Calu3 (cell line): ENCODE results near the gene AIPL1. TPM values are rescaled to one million over a fixed set of nuclear protein-coding genes. Genes with fewer than 3 reads are reported as not detected.
A peak's percentile ranks its signal among the peaks of the same experiment; 100 is the strongest.

Experiments used
- BruUV-seq: library from RNA; stranded (reverse); fragments of 400-500 nt; replicated peaks from 2 replicates; lab custom pipeline; 2021; lab: Mats Ljungman, UMichigan
- CTCF ChIA-PET: fragments of 300-600 bp; sonication (Branson Sonifier 250); formaldehyde crosslinking; loops from one replicate; lab custom pipeline; 2022; ENCODE audit warnings: antibody characterized with exemption; lab: Charles Lee
- DNase-seq: peaks from one replicate; pipeline ENCODE4 v3.0.0; 2022
- H3K27ac Mint-ChIP-seq: one replicate; pipeline ENCODE4 v1.8.0; 2022; ENCODE audit warnings: mixed read lengths; ENCODE audit not compliant: unreplicated experiment
- H3K27me3 Mint-ChIP-seq: one replicate; pipeline ENCODE4 v1.8.0; 2022; ENCODE audit warnings: mixed read lengths; ENCODE audit not compliant: unreplicated experiment
- H3K36me3 Mint-ChIP-seq: one replicate; pipeline ENCODE4 v1.8.0; 2022; ENCODE audit warnings: mild to moderate bottlenecking, moderate library complexity, mixed read lengths; ENCODE audit not compliant: insufficient read depth, unreplicated experiment
- H3K4me1 Mint-ChIP-seq: one replicate; pipeline ENCODE4 v1.8.0; 2022; ENCODE audit warnings: mild to moderate bottlenecking, low read depth, mixed read lengths; ENCODE audit not compliant: unreplicated experiment
- H3K4me3 Mint-ChIP-seq: one replicate; pipeline ENCODE4 v1.8.0; 2022; ENCODE audit warnings: mild to moderate bottlenecking, low read depth, moderate library complexity, mixed read lengths; ENCODE audit not compliant: unreplicated experiment
- H3K9me3 Mint-ChIP-seq: one replicate; pipeline ENCODE4 v1.8.0; 2022; ENCODE audit warnings: low read depth, mixed read lengths; ENCODE audit not compliant: unreplicated experiment
- CTCF ChIP-seq: fragments of 200-600 bp; IDR thresholded peaks from one replicate; pipeline ENCODE4 v1.8.0; 2022; ENCODE audit warnings: antibody characterized with exemption; ENCODE audit not compliant: unreplicated experiment
- intact Hi-C: fragments of 100-400 bp; cut with micrococcal nuclease; formaldehyde crosslinking; loops from one replicate; pipeline ENCODE4 v1.10.0; 2022; ENCODE audit not compliant: unreplicated experiment
- total RNA-seq: library from RNA; stranded (reverse); gene quantifications from 2 replicates; pipeline ENCODE4 v1.2.3, GENCODE V29; 2022

Gene AIPL1
- total RNA-seq, 1 experiment from 2014 or later: not detected

GRCh38 chr17:6456914-6457687 is 22.2 kb upstream of the AIPL1 start:
- CTCF ChIA-PET: interaction anchor here (0.5 to 0.8 kb wide), 2 partner anchors 435 to 1018 kb away, joined by 3 read pairs; partner anchors contain the start of gene C1QBP
- peak; percentile 35 for DNase-seq
- Mint-ChIP-seq H3K4me1 (peaks cover 12% of the 10 kb centered on the region), H3K36me3 (peaks cover 7% of the 10 kb centered on the region), H3K9me3 (no peaks in the 10 kb centered on the region), H3K27ac (peak overlapping the region; percentile 31), H3K27me3 (no peaks in the 10 kb centered on the region), H3K4me3 (no peak overlapping the region)
- intact Hi-C loops: no loop called here
- TF ChIP-seq CTCF: no peak
- no TSS peak for BruUV-seq

- CTCF ChIA-PET: interaction anchor here (0.8 kb wide), 1 partner anchor 1017 kb away, joined by 3 read pairs; the partner anchor contains the start of gene C1QBP
These were observed 21.4 kb upstream of the AIPL1 start for GRCh38 chr17:6456321-6456720.

GRCh38 chr17:6455321-6455705 is 20.4 kb upstream of the AIPL1 start:
- H3K36me3 Mint-ChIP-seq: peaks cover 18% of the 10 kb centered on the region
- no TSS peak for BruUV-seq
- no peaks in the 10 kb centered on the region for H3K27me3 Mint-ChIP-seq
- no peak for TF ChIP-seq CTCF
- H3K9me3 Mint-ChIP-seq: no peaks in the 10 kb centered on the region
- intact Hi-C loops: no loop called here
- H3K4me3 Mint-ChIP-seq: no peak overlapping the region
- H3K4me1 Mint-ChIP-seq: peaks cover 12% of the 10 kb centered on the region
- no peak for DNase-seq
- CTCF ChIA-PET: no interaction called here
- no peak overlapping the region for H3K27ac Mint-ChIP-seq

More at GRCh38 chr17:6456321-6456720, 21.4 kb upstream of the AIPL1 start:
- no peaks in the 10 kb centered on the region for H3K27me3 Mint-ChIP-seq
- peaks cover 12% of the 10 kb centered on the region for H3K4me1 Mint-ChIP-seq
- peaks cover 14% of the 10 kb centered on the region for H3K36me3 Mint-ChIP-seq
- DNase-seq: no peak
- H3K27ac Mint-ChIP-seq: no peak overlapping the region
- no TSS peak for BruUV-seq
- no peaks in the 10 kb centered on the region for H3K9me3 Mint-ChIP-seq
- intact Hi-C loops: no loop called here
- no peak overlapping the region for H3K4me3 Mint-ChIP-seq
- TF ChIP-seq CTCF: no peak

GRCh38 chr17:6454495-6455320 is 19.8 kb upstream of the AIPL1 start:
- DNase-seq: no peak
- Mint-ChIP-seq H3K4me3 (no peak overlapping the region), H3K36me3 (peaks cover 18% of the 10 kb centered on the region), H3K9me3 (no peaks in the 10 kb centered on the region), H3K27ac (no peak overlapping the region), H3K4me1 (peaks cover 12% of the 10 kb centered on the region), H3K27me3 (no peaks in the 10 kb centered on the region)
- TF ChIP-seq CTCF: no peak
- intact Hi-C loops: no loop called here
- CTCF ChIA-PET: no interaction called here
- no TSS peak for BruUV-seq
